Vagina (tissue), 2 donors: ENCODE measurements around the gene SEMA4A. TPM values are rescaled to one million over a fixed set of nuclear protein-coding genes. Genes with fewer than 3 reads are reported as not detected.
A peak's percentile ranks its signal among the peaks of the same experiment; 100 is the strongest.

Experiments
- DNase-seq, 2 donors: peaks; one replicate each; pipeline ENCODE4 v3.0.0-alpha.2; 2017; ENCODE audit errors: extremely low spot score in 2 of 2
- H3K27ac ChIP-seq: fragments of 200-600 bp; sonication (generic); one replicate; pipeline ENCODE4 v1.5.1; 2019
- H3K27me3 ChIP-seq: fragments of 200-600 bp; sonication (generic); one replicate; pipeline ENCODE4 v1.5.1; 2019
- H3K36me3 ChIP-seq, 2 donors: fragments of 200-600 bp; sonication (generic); one replicate each; pipeline ENCODE4 v1.5.1; 2017 to 2019
- H3K4me1 ChIP-seq: fragments of 200-600 bp; sonication (generic); one replicate; pipeline ENCODE4 v1.5.1; 2019
- H3K4me3 ChIP-seq, 2 donors: fragments of 200-600 bp; sonication (generic); 1 replicate in 1 of 2; 2 replicates in 1 of 2; pipeline ENCODE4 v1.5.1; 2016 to 2019
- H3K9me3 ChIP-seq: fragments of 200-600 bp; sonication (generic); one replicate; pipeline ENCODE4 v1.5.1; 2019
- CTCF ChIP-seq, 3 experiments: fragments of 450-650 bp in 2 of 3; fragments of 200-600 bp in 1 of 3; sonication (generic) in 1 of 3; IDR thresholded peaks; one replicate each; pipeline ENCODE4 v1.5.1; 2017 to 2019; ENCODE audit warnings: antibody characterized with exemption in 3 of 3, mild to moderate bottlenecking in 2 of 3, moderate library complexity in 2 of 3
- POLR2A ChIP-seq, 2 donors: fragments of 450-650 bp; IDR thresholded peaks; one replicate each; pipeline ENCODE4 v1.6.1; 2017; ENCODE audit warnings: antibody characterized with exemption in 2 of 2, mild to moderate bottlenecking in 2 of 2, moderate library complexity in 2 of 2
- POLR2AphosphoS5 ChIP-seq, 2 donors: sonication (generic); formaldehyde crosslinking; IDR thresholded peaks; one replicate each; pipeline ENCODE4 v1.9.0; 2017; ENCODE audit warnings: antibody characterized with exemption in 2 of 2, mild to moderate bottlenecking in 2 of 2, low read depth in 1 of 2; ENCODE audit not compliant: insufficient read depth in 1 of 2
- intact Hi-C: fragments of 100-400 bp; cut with DNase I; formaldehyde crosslinking; loops from one replicate; pipeline ENCODE4 v1.15.1; 2023
- total RNA-seq: library from RNA; depleted of rRNA; stranded (reverse); fragments of >200 nt; gene quantifications from one replicate; pipeline ENCODE4 v1.2.3, GENCODE V29; 2016

SEMA4A gene
- 18.7 TPM for total RNA-seq

DNA sequence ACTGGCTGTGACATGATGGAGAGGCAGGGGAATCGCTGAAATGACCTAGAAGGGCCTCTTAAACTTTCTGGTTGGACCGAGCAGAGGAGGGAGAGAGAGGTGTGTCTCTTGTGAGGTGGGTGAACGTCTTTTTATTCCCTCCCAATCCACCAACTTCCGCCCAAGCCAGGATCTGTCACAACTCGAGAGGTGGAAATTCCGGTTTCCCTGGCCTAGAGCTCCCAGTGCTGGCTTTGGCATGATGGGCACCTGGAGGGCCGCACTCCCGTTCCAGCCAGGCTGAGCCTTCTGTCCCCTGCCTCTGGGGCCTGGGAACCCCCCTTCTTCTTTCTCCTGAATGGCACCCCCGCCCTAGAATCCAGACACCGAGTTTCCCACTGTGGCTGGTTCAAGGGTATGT lies at the start of gene SEMA4A:
Gene SEMA4A (plus strand): TSS at position 224 of the 400 bp plus-strand sequence. CDS start 994 bp downstream, outside the sequence.
- Histone ChIP-seq H3K4me1 (peaks cover 5% of the 10 kb centered on the region), H3K4me3 (peak within 1 kb of the TSS in 1 of 2 donors; percentile 27)
- intact Hi-C loops = no loop called here

GRCh38 chr1:156104065-156104810 lies 49.1 kb upstream of the SEMA4A start:
- no peaks in the 10 kb centered on the region for H3K9me3 ChIP-seq
- no peaks in the 10 kb centered on the region for H3K27me3 ChIP-seq
- intact Hi-C loops = no loop called here
- H3K27ac ChIP-seq = peak overlapping the region; percentile 99
- peaks cover 69% of the 10 kb centered on the region for H3K4me1 ChIP-seq
- TF ChIP-seq POLR2AphosphoS5 (IDR thresholded peaks at IDR 0.05; ENCODE audit: insufficient read depth in 1 of 2, low read depth in 1 of 2) (peak; percentile 65 to 70), CTCF (IDR thresholded peaks at IDR 0.05) (no peak), POLR2A (IDR thresholded peaks at IDR 0.05) (no peak)
- H3K4me3 ChIP-seq = peak overlapping the region in 1 of 2 donors; percentile 17
- DNase-seq = no peak
- H3K36me3 ChIP-seq = no peaks in the 10 kb centered on the region

More for the DNA sequence above, at the start of gene SEMA4A:
- Histone ChIP-seq H3K27me3 (no peaks in the 10 kb centered on the region), H3K27ac (peak within 1 kb of the TSS; percentile 77), H3K36me3 (no peaks in the 10 kb centered on the region), H3K9me3 (no peaks in the 10 kb centered on the region)
- DNase-seq = no peak
- TF ChIP-seq POLR2AphosphoS5 (IDR thresholded peaks at IDR 0.05; ENCODE audit: insufficient read depth in 1 of 2, low read depth in 1 of 2) (peak in 1 of 2 donors; percentile 42), CTCF (IDR thresholded peaks at IDR 0.05) (no peak)

DNA sequence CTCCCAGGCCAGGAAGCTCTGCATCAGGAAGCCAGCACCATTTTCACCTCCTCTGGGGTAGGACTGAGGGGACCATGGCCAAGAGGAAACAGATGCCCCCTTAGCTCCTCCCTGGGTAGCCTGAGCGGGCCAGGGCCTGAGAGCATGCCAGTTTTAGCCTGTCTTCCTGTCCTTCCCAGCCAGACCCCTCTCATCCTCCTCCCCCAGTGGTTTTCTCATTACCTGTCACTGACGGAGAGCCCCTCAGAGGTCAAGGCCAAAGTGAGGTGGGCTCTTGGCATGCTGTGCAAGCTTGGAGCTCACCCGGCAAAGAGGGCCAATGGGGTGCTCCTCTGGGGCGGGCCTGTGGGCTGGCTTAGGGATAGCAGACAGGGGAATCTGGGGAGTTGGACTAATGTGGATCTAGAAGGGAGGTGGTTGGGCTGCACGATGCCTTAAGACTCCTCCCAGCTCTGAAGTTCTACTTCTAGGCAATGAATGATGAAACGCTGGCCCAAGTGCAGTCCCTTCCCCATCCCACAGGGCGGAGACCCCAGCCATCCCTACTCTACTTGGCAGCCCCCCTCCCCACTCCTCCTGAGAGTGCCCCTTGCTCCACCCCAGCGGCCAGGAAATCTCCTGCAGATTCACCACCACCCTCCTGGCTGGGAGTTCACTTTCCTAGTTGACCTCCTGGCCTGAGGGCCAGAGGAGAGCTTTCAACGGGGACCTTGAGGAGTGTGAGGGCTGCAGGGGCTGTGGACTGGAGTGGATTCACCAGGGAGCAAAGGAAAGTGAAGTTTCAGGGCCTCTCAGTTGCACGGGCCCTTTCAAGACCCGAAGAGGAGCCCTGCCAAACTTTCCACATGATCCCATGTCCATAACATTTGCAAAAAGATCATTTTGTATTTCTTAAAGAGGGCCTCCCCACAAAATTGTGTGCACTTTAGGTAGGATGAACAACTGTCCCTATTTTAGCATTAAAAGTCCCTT lies 48.2 kb upstream of the SEMA4A start:
- no peak for TF ChIP-seq POLR2AphosphoS5 (IDR thresholded peaks at IDR 0.05; ENCODE audit: insufficient read depth in 1 of 2, low read depth in 1 of 2)
- TF ChIP-seq CTCF (IDR thresholded peaks at IDR 0.05) = no peak
- no peak for TF ChIP-seq POLR2A (IDR thresholded peaks at IDR 0.05)
- H3K4me1 ChIP-seq = peaks cover 68% of the 10 kb centered on the region
- H3K4me3 ChIP-seq = peak overlapping the region; percentile 31 to 43
- no peak for DNase-seq
- intact Hi-C loops = no loop called here
- no peaks in the 10 kb centered on the region for H3K9me3 ChIP-seq
- H3K27me3 ChIP-seq = no peaks in the 10 kb centered on the region
- peak overlapping the region; percentile 99 for H3K27ac ChIP-seq
- H3K36me3 ChIP-seq = no peaks in the 10 kb centered on the region

- no peak for DNase-seq
- TF ChIP-seq POLR2A (IDR thresholded peaks at IDR 0.05) = no peak
- no peak for TF ChIP-seq CTCF (IDR thresholded peaks at IDR 0.05)
- TF ChIP-seq POLR2AphosphoS5 (IDR thresholded peaks at IDR 0.05; ENCODE audit: insufficient read depth in 1 of 2, low read depth in 1 of 2) = no peak
- Histone ChIP-seq H3K27ac (peak overlapping the region; percentile 99), H3K4me3 (peak overlapping the region; percentile 31 to 43), H3K4me1 (peaks cover 59% of the 10 kb centered on the region), H3K9me3 (no peaks in the 10 kb centered on the region), H3K27me3 (no peaks in the 10 kb centered on the region), H3K36me3 (no peaks in the 10 kb centered on the region)
- intact Hi-C loops = no loop called here
These were observed 46.5 kb upstream of the SEMA4A start for GRCh38 chr1:156106624-156107488.
